Erythroblast (primary cell): ENCODE data around the gene SH3D21.

Source experiments
- GATA1 ChIP-seq: IDR thresholded peaks from 2 replicates; pipeline ENCODE4 v1.6.1; 2011; ENCODE audit warnings: low read depth, mild to moderate bottlenecking, control low read depth, low read length, moderate library complexity
- POLR2A ChIP-seq: IDR thresholded peaks from 2 replicates; pipeline ENCODE4 v1.6.1; 2011; ENCODE audit warnings: mild to moderate bottlenecking, low read length

- TF ChIP-seq POLR2A (no peak), GATA1 (no peak)
These were observed 53.2 kb downstream of the SH3D21 start for GRCh38 chr1:36359383-36359782.
